H7 (cell line): ENCODE measurements around the gene MYO10. TPM values are rescaled to one million over a fixed set of nuclear protein-coding genes. Genes with fewer than 3 reads are reported as not detected.
"Not testable (repeated sequence)": the region's sequence is repeated elsewhere in the genome, so short reads cannot be mapped to it uniquely, and the experiment has no call there.

Source experiments
- DNase-seq: peaks from one replicate; pipeline ENCODE4 v3.0.0; 2012
- H3K27me3 ChIP-seq: 2 replicates; pipeline ENCODE4 v1.6.0; 2011; ENCODE audit warnings: mild to moderate bottlenecking, low read length; ENCODE audit not compliant: control insufficient read depth, insufficient read depth
- H3K36me3 ChIP-seq: replicated peaks from 2 replicates; pipeline ENCODE4 v1.5.1; 2011; ENCODE audit warnings: low read length; ENCODE audit not compliant: control insufficient read depth, insufficient read depth
- H3K4me3 ChIP-seq: 2 replicates; pipeline ENCODE4 v1.5.1; 2011; ENCODE audit warnings: low read depth, mild to moderate bottlenecking, control low read depth, low read length, moderate library complexity; ENCODE audit not compliant: insufficient read depth
- total RNA-seq: library from RNA; depleted of rRNA; stranded (reverse); fragments of >200 nt; shearing (Covaris generic); gene quantifications from 2 replicates; pipeline ENCODE4 v1.2.3, GENCODE V29; 2014

Gene MYO10
- total RNA-seq, 1 experiment from 2014 or later: 36.3 TPM

- DNase-seq: no peak
- Histone ChIP-seq H3K36me3 (peaks cover 1% of the 10 kb centered on the region), H3K4me3 (no peak overlapping the region), H3K27me3 (no peaks in the 10 kb centered on the region)
These were observed 58.7 kb downstream of the MYO10 start for GRCh38 chr5:16877267-16877935.

DNA sequence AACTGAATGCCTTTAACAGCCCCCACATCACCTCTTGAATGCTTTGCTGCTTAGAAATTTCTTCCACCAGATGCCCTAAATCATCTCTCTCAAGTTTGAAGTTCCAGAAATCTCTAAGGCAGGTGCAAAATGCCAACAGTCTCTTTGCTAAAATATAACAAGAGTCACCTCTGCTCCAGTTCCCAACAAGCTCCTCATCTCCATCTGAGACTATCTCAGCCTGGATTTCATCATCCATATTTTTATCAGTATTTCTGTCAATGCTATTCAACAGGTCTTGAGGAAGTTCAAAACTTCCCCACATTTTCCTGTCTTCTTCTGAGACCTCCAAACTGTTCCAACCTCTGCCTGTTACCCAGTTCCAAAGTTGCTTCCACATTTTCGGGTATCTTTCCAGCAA lies 61.7 kb downstream of the MYO10 start:
- H3K27me3 ChIP-seq, H3K4me3 ChIP-seq, H3K36me3 ChIP-seq, DNase-seq: not testable (repeated sequence)

DNA sequence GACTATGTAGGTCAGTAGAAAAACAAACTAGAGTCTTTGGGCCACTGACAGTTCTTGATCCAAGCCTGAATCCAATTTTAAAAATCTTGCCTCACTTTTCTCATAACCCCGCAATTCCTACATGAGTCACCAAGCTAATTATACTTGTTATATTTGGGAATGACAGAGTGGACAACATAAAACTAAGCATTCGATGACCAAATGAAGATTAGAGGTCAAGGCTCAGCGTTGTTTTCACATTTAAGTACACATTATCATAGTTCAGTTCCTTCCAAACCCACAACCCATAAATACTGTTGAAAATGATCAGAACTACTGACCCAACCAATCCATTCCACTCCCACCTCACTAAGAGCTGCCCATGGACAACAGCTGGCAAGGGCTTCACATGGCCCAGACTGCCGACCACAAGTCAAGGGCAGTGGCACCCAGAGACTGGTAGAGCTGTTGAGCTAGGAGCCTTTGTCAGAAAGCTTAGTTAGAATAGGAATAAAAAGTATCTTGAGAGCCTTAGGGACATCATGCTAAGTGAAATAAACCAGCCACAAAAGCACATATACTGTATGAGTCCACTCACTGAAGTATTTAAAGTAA lies 64.2 kb downstream of the MYO10 start:
- no peak for DNase-seq
- no peak overlapping the region for H3K4me3 ChIP-seq

DNA sequence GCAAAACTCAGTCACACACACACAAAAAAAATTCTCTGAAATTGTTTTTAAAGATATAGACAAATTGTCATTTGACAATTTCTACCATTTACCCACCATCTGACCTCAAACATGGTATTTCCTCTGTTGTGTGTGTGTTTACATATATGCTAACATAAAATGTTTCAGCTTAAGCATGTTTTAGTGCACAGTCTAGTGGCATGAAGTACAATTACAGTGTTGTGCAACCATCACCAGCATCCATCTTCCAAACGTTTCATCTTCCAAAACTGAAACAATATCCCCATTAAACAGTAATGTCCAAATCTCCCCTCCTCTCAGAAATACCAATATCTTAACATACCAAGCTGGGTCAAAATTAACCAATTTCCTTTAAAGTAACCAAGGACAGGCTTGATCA lies 65.2 kb downstream of the MYO10 start:
- Histone ChIP-seq H3K36me3 (peaks cover 1% of the 10 kb centered on the region), H3K27me3 (no peaks in the 10 kb centered on the region), H3K4me3 (no peak overlapping the region)
- no peak for DNase-seq

More for the DNA sequence above, 64.2 kb downstream of the MYO10 start:
- Histone ChIP-seq H3K36me3 (peaks cover 1% of the 10 kb centered on the region), H3K27me3 (no peaks in the 10 kb centered on the region)

GRCh38 chr5:16869821-16870796 lies 66.0 kb downstream of the MYO10 start:
- H3K27me3 ChIP-seq: no peaks in the 10 kb centered on the region
- H3K4me3 ChIP-seq: no peak overlapping the region
- H3K36me3 ChIP-seq: peaks cover 1% of the 10 kb centered on the region
- DNase-seq: no peak

- Histone ChIP-seq H3K4me3 (no peak overlapping the region), H3K27me3 (no peaks in the 10 kb centered on the region), H3K36me3 (no peaks in the 10 kb centered on the region)
- DNase-seq: no peak
These were observed 68.5 kb downstream of the MYO10 start for GRCh38 chr5:16867577-16867953.

- H3K36me3 ChIP-seq: no peaks in the 10 kb centered on the region
- H3K4me3 ChIP-seq: no peak overlapping the region
- no peaks in the 10 kb centered on the region for H3K27me3 ChIP-seq
- peak; percentile 73 for DNase-seq
These were observed 69.1 kb downstream of the MYO10 start for GRCh38 chr5:16866795-16867576.

DNA sequence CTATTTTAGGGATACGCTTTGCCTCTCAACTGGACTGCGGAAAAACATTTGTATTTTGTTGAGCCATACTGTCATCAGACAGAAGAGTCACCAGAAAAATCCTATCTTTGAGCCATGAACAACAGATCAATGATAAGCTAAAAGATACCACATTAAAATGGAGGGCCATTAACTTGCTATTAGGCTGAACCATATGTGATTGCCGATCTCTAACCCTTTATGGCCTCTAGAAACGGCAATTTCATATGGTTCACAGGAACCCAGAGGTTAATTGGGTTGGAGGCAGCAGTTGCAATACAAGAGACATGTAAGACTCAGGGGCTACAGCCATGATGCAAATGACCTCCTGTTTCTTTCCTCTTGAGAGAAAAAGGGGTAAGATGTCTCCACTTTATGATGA lies 69.8 kb downstream of the MYO10 start:
- H3K4me3 ChIP-seq: no peak overlapping the region
- no peaks in the 10 kb centered on the region for H3K36me3 ChIP-seq
- H3K27me3 ChIP-seq: no peaks in the 10 kb centered on the region
- no peak for DNase-seq

GRCh38 chr5:16865151-16865550 lies 70.9 kb downstream of the MYO10 start:
- Histone ChIP-seq H3K4me3 (no peak overlapping the region), H3K36me3 (no peaks in the 10 kb centered on the region), H3K27me3 (no peaks in the 10 kb centered on the region)
- no peak for DNase-seq

- Histone ChIP-seq H3K4me3 (no peak overlapping the region), H3K36me3 (no peaks in the 10 kb centered on the region), H3K27me3 (no peaks in the 10 kb centered on the region)
- DNase-seq: no peak
These were observed 71.4 kb downstream of the MYO10 start for GRCh38 chr5:16864631-16865131.

- no peak for DNase-seq
- Histone ChIP-seq H3K27me3 (no peaks in the 10 kb centered on the region), H3K36me3 (no peaks in the 10 kb centered on the region), H3K4me3 (no peak overlapping the region)
These were observed 72.6 kb downstream of the MYO10 start for GRCh38 chr5:16863469-16863946.

DNA sequence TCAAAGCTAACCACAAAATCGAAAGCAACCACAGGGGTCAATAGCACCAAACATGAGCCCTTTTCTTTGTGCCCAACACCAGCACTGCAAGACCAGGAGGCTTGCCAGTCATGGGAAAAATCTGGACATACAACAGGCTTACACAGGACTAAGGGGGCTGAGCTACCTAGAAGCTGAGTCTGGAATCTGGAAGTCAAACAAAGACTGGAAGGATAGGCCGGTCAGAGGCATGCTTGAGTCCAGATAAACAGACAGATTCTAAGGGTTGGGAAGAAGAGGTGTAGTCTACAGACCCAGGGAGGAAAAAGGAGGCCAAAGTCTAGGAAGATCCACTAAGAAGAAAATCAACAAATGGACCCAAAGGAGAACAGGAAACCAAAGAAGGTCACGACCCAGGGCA lies 73.3 kb downstream of the MYO10 start:
- H3K4me3 ChIP-seq: no peak overlapping the region
- H3K27me3 ChIP-seq: no peaks in the 10 kb centered on the region
- no peak for DNase-seq
- no peaks in the 10 kb centered on the region for H3K36me3 ChIP-seq

DNA sequence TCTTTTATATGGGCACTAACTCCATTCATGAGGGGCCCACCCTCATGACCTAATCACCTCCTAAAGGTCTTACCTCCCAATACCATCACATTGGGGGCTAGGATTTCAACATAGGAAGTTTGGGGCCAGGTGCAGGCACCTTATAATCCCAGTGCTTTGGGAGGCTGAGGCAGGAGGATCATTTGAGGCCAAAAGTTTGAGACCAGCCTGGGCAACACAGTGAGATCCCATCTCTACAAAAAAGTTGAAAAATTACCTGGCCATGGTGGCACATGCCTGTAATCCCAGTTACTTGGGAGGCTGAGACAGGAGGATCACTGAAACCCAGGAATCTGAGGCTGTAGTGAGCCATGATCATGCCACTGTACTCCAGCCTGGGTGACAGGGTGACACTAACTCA lies 76.7 kb downstream of the MYO10 start:
- H3K27me3 ChIP-seq: no peaks in the 10 kb centered on the region
- no peak overlapping the region for H3K4me3 ChIP-seq
- H3K36me3 ChIP-seq: no peaks in the 10 kb centered on the region
- DNase-seq: no peak

GRCh38 chr5:16858151-16858550 lies 77.9 kb downstream of the MYO10 start:
- Histone ChIP-seq H3K4me3 (no peak overlapping the region), H3K27me3 (no peaks in the 10 kb centered on the region), H3K36me3 (no peaks in the 10 kb centered on the region)
- no peak for DNase-seq
